Hepatocyte (in vitro differentiated cells): ENCODE data around the gene GUCA1C.

Experiments used
- CTCF ChIP-seq: fragments of 200-600 bp; sonication (generic); IDR thresholded peaks from 2 replicates; pipeline ENCODE4 v1.5.1; 2016; ENCODE audit warnings: antibody characterized with exemption, mild to moderate bottlenecking; ENCODE audit not compliant: poor library complexity
- EZH2 ChIP-seq: fragments of 200-600 bp; sonication (generic); IDR thresholded peaks from 2 replicates; pipeline ENCODE4 v1.6.1; 2016; ENCODE audit warnings: antibody characterized with exemption, mild to moderate bottlenecking, borderline replicate concordance

- TF ChIP-seq CTCF (no peak), EZH2 (no peak)
Measured at GRCh38 chr3:108973019-108973418, 19.3 kb upstream of the GUCA1C start.
